ENCODE results near the gene OPCML.

The OPCML gene

DNA sequence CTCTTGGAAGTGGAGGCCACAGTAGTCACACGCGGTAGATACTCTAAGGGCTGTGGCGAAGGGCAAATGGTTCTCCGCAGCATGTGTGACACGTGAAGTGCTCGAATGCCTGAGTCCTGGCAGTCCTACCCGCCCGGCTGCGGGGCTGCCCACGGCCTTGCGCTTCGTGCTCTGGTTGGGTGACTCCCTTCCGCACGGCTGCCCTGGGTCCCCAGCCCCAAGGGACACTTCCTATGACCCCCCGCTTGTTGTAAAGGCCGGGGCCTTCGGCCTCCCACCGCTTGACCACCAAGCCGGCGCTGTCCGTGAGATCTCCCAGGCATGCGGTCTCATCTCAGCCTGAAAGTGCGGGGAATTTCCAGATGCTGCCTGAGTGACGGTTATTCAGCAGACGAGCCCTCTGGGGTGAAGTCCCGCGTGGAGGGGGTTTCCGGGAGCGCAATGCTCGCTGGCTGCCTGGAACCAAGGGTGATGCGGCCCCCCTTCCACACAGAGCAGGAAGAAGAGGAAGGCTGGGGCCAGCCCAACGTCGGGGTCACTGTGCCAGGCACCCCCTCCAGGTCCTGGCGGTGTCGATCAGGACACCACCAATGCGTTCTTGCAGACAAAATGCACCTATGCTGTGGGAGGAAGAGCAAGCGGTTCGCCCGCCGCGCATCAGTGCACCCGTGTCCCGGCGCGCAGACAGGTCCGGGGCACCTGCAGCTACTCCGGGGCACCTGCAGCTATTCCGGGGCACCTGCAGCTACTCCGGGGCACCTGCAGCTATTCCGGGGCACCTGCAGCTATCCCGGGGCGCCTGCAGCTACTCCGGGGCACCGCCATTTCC, 171.2 kb downstream of the OPCML start:
- no peak for DNase-seq (ENCODE audit: low spot score)

GRCh38 chr11:133355095-133355494, 177.2 kb downstream of the OPCML start:
- DNase-seq (ENCODE audit: low spot score) = no peak

DNA sequence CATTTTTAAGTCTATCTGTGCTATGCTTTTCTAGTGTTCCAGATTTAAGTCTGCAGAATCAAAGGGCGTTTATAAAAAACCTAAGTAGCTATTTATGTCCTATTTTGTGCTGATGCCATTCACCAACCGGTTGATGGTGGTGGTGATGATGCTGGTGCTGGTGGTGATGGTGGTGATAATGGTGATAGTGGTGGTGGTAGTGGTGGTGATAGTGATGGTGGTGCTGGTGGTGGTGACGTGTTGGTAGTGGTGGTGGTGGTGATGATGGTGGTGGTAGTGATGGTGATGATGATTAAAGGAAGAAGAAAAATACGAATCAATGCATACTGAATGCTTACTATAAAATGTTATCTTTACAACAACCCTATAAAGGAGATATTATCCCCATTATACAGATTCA, 178.2 kb downstream of the OPCML start:
- no peak for DNase-seq (ENCODE audit: low spot score)

DNA sequence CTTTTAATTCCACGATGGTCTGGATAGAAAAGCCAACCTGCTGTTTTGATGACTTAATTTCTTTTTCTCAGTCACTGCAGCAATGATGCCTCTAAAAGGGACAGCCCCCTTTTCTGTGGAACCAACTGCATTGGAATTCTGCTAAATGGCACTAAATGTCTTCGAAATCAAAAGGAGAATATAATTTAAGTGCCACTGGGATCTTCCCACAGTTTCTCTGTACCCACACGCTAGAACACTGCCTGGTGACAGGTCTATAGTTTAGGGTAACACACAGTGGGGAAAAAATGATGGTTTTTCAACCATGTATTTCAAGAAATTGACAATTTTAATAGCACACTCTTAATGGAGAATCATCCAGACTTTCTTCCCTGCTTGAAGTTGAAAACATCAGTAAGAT, 182.3 kb downstream of the OPCML start:
- no peak for DNase-seq (ENCODE audit: low spot score)

DNA sequence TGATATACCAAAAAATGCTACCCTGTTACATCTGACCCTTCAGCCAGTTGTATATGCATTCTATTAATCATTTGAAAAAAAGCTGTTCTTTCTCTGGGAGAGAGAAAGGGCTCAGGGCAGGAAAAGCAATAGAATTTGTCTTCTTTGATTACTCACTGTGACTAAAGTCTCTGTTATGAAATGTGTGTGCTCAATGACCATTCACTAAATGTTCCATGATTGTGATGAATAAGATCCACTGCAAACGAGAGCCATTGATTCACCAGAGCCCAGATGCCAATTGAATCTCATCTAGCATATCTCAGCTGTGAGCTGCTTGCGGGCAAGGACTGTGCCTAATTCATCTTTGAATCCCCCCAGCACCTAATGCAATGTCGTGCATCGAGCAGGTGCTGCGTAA, 184.3 kb downstream of the OPCML start:
- DNase-seq (ENCODE audit: low spot score) = no peak

DNA sequence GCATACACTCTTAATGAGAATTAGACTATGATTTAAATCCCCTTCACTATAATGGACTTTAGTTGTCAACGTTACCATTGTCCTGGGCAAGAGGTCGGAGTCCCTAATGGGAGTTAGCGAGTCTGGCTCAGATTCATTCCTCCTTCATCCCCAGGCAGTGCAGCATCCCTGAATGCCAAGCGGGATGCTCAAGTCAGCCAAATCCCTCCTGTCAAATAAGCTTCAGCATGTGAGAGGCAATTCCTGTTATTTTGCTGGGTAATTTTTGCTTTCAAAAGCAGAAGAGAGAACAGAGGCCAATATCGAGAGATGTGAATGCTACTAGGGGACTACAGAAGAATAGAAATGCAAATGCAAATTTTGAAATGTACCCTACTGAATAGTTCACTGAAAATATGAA, 186.2 kb downstream of the OPCML start:
- DNase-seq (ENCODE audit: low spot score) = no peak

GRCh38 chr11:133343951-133344350, 188.3 kb downstream of the OPCML start:
- DNase-seq (ENCODE audit: low spot score) = no peak

- DNase-seq (ENCODE audit: low spot score) = no peak
Measured at GRCh38 chr11:133339495-133340140, 192.7 kb downstream of the OPCML start.

GRCh38 chr11:133338588-133338987, 193.7 kb downstream of the OPCML start:
- DNase-seq (ENCODE audit: low spot score) = no peak

GRCh38 chr11:133337951-133338418, 194.3 kb downstream of the OPCML start:
- no peak for DNase-seq (ENCODE audit: low spot score)

DNA sequence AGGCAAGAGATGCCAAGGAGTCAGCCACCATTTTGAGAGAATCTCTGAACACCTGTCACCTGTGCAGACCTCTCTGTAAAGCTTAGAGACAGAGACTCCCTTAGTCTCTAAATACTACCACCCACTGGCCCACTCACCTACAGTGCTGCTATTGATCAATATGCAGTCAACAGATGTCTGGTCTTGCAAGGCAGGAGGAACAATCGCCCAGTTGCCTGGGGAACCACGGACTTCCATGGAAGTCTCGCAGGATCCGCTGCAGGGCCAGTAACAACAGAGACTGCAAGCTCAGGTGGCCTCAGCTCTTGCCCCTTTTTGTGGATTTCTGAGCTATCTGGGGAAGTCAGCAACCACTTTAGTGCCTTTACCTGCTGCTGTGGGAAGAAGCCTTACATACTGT, 195.1 kb downstream of the OPCML start:
- no peak for DNase-seq (ENCODE audit: low spot score)

- DNase-seq (ENCODE audit: low spot score) = no peak
Measured at GRCh38 chr11:133331031-133331430, 201.3 kb downstream of the OPCML start.

DNA sequence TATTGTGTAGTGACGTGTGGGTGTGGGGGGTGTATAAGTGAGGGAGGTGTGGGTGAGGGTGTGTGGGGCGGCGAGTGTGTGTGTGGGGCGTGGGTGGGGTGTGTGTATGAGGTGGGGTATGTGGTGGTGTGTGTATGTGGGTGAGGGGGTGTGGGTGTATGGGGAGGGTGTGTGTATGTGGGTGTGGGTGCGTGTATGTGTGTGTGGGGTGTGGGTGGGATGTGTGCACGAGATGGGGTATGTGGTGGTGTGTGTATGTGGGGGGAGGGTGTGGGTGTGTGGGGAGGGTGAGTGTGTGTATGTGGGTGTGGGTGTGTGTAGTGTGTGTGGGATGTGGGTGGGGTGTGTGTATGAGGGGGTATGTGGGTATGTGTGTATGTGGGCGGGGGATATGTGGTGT, 205.5 kb downstream of the OPCML start:
- no peak for DNase-seq (ENCODE audit: low spot score)

DNA sequence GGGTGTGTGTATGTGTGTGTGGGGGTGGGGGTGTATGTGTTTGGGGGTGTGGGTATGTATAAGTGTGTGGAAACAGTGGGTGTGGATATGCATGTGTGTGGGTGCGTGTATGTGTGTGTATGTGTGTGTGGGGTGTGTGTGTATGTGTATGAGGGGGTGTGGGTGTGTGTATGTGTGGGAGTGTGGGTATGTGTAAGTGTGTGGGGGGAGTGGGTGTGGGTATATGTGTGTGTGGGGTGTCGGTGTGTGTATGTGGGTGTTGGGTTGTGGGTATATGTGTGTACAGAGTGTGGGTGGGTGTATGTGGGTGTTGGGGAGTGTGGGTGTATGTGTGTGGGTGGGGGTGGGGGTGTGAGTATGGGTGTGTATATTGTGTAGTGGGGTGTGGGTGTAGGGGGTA, 206.0 kb downstream of the OPCML start:
- no peak for DNase-seq (ENCODE audit: low spot score)

DNA sequence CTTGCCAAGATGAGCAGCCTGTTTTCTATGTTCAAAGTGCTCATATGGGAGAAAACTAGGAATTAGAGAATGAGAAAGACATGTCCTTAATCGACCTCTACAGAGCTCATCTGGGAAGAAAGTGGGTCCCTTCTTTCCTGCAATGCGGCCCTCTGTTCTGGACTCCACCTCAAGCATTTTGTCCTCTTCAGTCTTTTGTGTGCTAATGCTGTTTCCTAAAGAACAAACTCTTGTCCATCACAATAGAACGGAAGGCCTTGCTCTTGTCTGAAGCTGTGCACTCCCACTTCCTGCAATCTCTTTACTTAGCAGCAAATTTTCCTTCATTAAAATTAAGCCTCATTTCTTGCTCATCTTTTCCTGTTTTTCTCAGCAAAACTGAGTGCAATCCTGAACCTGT, 206.6 kb downstream of the OPCML start:
- DNase-seq (ENCODE audit: low spot score) = no peak

GRCh38 chr11:133323354-133323753, 208.9 kb downstream of the OPCML start:
- no peak for DNase-seq (ENCODE audit: low spot score)

DNA sequence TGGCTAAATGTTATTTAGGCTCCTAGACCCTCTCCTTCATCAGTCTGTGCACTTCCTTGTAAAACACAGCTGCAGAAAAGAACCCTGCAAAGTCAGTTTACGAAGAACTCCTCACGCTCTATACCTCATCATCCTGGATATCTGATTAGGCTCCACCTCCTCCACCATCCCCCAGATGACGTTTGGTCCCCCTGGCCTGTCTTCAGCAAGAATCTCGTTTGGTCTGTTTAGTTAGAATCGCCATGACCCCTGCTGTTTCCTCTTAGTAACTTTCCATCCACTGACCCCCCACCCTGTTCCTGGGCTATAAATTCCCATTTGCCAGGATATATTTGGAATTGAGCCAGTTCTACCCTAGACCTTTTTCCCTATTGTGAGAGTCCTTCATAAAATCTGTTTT, 214.1 kb downstream of the OPCML start:
- no peak for DNase-seq (ENCODE audit: low spot score)

DNA sequence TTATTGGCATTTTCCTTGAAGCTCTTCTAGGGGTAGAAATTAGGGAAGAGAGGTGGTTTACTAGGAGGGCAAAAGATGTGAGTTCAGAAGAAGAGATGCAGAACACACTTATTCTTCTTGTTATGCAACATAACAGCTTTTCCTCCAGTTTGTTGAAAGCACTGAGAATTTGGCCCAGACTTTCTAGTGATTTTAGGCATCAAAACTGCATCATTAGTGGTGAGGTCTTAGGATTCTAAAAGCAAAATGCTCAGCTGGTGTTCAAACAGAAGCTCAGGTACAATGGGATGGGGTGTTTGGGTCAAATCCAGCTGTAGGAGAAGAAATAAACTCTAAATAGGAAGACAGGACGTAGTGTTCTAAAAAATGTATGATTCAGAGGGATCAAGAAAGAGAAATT, 221.1 kb downstream of the OPCML start:
- no peak for DNase-seq (ENCODE audit: low spot score)

- DNase-seq (ENCODE audit: low spot score) = no peak
Measured at GRCh38 chr11:133306019-133306418, 226.3 kb downstream of the OPCML start.

DNA sequence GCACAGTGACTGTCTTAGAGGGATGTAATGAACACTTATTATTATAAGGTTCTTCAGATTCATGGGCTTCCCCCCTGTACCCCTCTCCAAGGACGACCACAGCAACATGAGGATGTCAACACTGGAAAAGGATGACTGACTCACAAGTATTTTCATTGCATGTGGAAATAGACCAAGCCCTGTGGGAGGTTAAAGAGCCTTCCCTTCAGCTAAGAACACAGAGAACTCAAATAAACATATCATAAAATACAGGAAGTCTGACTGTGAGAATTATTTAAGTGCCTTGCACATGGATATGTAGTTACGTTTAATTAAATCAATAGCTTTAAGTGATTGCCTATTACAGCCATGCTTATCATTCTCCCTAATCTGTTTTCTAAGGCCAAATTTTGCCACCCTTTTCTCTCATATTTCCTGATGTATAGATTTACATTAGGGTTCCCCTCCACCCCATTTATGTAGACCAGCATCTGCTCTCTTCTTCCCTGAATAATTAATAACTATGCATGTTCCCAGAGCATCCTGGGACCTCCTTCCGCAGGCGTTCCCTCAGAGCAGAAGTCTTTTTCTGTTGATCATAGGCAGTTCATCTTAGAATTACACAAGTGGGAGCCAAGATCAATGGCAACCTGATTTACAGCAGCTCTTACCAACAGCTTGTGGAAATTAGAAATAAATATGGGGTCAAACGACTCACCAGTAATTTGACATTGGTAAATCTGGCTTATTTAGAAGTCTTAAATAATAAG, 226.9 kb downstream of the OPCML start:
- no peak for DNase-seq (ENCODE audit: low spot score)

DNA sequence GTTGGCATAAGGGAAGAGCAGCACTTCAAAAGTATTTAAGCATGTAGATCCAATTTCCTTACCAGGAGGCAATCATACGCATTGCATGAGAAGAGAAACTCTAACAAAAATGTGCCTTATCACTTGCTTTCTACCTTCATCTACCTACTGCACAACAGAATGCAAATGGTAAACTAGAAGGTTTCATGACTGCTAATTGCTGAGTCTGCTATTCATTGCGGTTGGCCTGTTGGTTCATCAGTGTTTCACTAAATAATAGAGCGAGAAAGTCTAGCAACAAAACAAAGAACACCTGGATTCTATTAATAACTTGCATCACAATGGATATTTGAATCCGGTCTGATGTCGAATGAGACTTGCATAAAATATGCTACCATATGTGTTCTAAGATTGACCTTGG, 229.0 kb downstream of the OPCML start:
- DNase-seq (ENCODE audit: low spot score) = no peak

DNA sequence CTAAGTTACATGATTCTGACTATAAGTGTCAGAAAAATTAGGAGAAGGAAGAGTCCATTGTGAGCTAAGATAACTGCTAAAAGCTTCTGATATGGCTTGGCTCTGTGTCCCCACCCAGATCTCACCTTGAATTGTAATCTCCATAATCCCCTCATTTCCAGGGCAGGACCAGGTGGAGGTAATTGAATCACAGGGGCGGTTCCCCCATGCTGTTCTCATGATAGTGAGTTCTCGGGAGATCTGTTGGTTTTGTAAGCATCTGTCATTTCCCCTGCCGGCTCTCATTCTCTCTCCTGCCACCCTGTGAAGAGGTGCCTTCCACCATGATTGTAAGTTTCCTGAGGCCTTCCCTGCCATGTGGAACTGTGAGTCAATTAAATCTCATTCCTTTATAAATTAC, 230.2 kb downstream of the OPCML start:
- no peak for DNase-seq (ENCODE audit: low spot score)

DNA sequence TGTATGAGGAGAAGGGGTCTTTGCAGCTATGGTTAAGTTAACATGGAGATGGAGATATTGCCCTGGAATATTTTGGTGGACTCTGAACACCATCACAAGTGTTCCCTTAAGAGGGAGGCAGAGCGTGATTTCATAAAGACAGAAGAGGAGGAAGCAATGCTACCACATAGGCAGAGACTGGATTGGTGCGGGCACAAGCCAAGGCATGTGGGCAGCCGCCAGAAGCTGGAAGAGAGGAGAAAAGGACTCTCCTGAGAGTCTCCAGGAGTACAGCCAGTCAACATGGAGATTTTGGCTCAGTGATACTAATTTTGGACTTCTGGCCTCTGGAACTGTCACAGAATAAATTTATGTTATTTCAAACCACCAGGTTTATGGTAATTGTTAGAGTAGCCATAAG, 231.6 kb downstream of the OPCML start:
- no peak for DNase-seq (ENCODE audit: low spot score)
